Activated T-cell treated with anti-CD3 and anti-CD28 coated beads, Interleukin-2, amount 50 U/mL, for 4 hours (primary cell): ENCODE results near the gene MEOX1. TPM values are rescaled to one million over a fixed set of nuclear protein-coding genes. Genes with fewer than 3 reads are reported as not detected.
"Not testable (repeated sequence)": the region's sequence is repeated elsewhere in the genome, so short reads cannot be mapped to it uniquely, and the experiment has no call there.

Source experiments
- ATAC-seq, 2 donors: fragments of 200-7000 bp; cut with Tn5 transposase; one replicate each; pipeline ENCODE4 v1.10.0; 2021
- DNase-seq: peaks from one replicate; pipeline ENCODE4 v3.0.0-alpha.2; 2020
- H3K27me3 Mint-ChIP-seq: one replicate; pipeline ENCODE4 v1.8.0; 2021; ENCODE audit warnings: low read depth, mixed read lengths
- H3K36me3 Mint-ChIP-seq: one replicate; pipeline ENCODE4 v1.8.0; 2022; ENCODE audit warnings: mixed read lengths; ENCODE audit not compliant: insufficient read depth
- H3K4me1 Mint-ChIP-seq: one replicate; pipeline ENCODE4 v1.8.0; 2021; ENCODE audit warnings: low read depth, mixed read lengths
- H3K4me3 Mint-ChIP-seq: one replicate; pipeline ENCODE4 v1.8.0; 2021; ENCODE audit warnings: mild to moderate bottlenecking, moderate library complexity, mixed read lengths
- H3K9me3 Mint-ChIP-seq: one replicate; pipeline ENCODE4 v1.8.0; 2021; ENCODE audit warnings: mixed read lengths
- total RNA-seq, 3 donors: library from RNA; stranded (reverse); gene quantifications; one replicate each; pipeline ENCODE4 v1.2.1, GENCODE V29; 2021

The MEOX1 gene
- total RNA-seq, 3 donors from 2014 or later = 0.21 to 0.35 (median 0.24) TPM

- Mint-ChIP-seq H3K9me3 (no peaks in the 10 kb centered on the region), H3K36me3 (no peaks in the 10 kb centered on the region), H3K27me3 (peaks cover 10% of the 10 kb centered on the region), H3K4me1 (no peaks in the 10 kb centered on the region), H3K4me3 (no peak overlapping the region)
- ATAC-seq (no peak), DNase-seq (no peak)
Observed at GRCh38 chr17:43691317-43691693, 29.6 kb upstream of the MEOX1 start.

GRCh38 chr17:43690624-43691316 lies 29.0 kb upstream of the MEOX1 start:
- ATAC-seq (no peak), DNase-seq (no peak)
- Mint-ChIP-seq H3K4me3 (no peak overlapping the region), H3K4me1 (no peaks in the 10 kb centered on the region), H3K36me3 (no peaks in the 10 kb centered on the region), H3K27me3 (peaks cover 10% of the 10 kb centered on the region), H3K9me3 (no peaks in the 10 kb centered on the region)

- Mint-ChIP-seq H3K4me3 (no peak overlapping the region), H3K36me3 (no peaks in the 10 kb centered on the region), H3K9me3 (no peaks in the 10 kb centered on the region), H3K27me3 (peaks cover 10% of the 10 kb centered on the region), H3K4me1 (no peaks in the 10 kb centered on the region)
- ATAC-seq (no peak), DNase-seq (no peak)
Observed at GRCh38 chr17:43689814-43690213, 28.1 kb upstream of the MEOX1 start.

GRCh38 chr17:43689131-43689530 lies 27.4 kb upstream of the MEOX1 start:
- DNase-seq (no peak), ATAC-seq (no peak)
- Mint-ChIP-seq H3K27me3 (peaks cover 7% of the 10 kb centered on the region), H3K4me3 (no peak overlapping the region), H3K9me3 (no peaks in the 10 kb centered on the region), H3K4me1 (no peaks in the 10 kb centered on the region), H3K36me3 (no peaks in the 10 kb centered on the region)

- not testable (repeated sequence) for DNase-seq, ATAC-seq, H3K27me3 Mint-ChIP-seq, H3K4me3 Mint-ChIP-seq, H3K9me3 Mint-ChIP-seq, H3K4me1 Mint-ChIP-seq, H3K36me3 Mint-ChIP-seq
Observed at GRCh38 chr17:43686957-43687356, 25.2 kb upstream of the MEOX1 start.

- no peak overlapping the region for H3K4me3 Mint-ChIP-seq
- ATAC-seq = no peak
- no peaks in the 10 kb centered on the region for H3K9me3 Mint-ChIP-seq
- DNase-seq = no peak
- no peaks in the 10 kb centered on the region for H3K27me3 Mint-ChIP-seq
- H3K4me1 Mint-ChIP-seq = no peaks in the 10 kb centered on the region
- no peaks in the 10 kb centered on the region for H3K36me3 Mint-ChIP-seq
Observed at GRCh38 chr17:43683928-43684653, 22.4 kb upstream of the MEOX1 start.

GRCh38 chr17:43680461-43680860 lies 18.7 kb upstream of the MEOX1 start:
- no peak for ATAC-seq
- H3K27me3 Mint-ChIP-seq = no peaks in the 10 kb centered on the region
- H3K4me1 Mint-ChIP-seq = peaks cover 4% of the 10 kb centered on the region
- H3K36me3 Mint-ChIP-seq = no peaks in the 10 kb centered on the region
- H3K4me3 Mint-ChIP-seq = no peak overlapping the region
- DNase-seq = no peak
- H3K9me3 Mint-ChIP-seq = no peaks in the 10 kb centered on the region

- H3K4me1 Mint-ChIP-seq = peaks cover 4% of the 10 kb centered on the region
Observed at GRCh38 chr17:43679911-43680310, 18.2 kb upstream of the MEOX1 start.

GRCh38 chr17:43679401-43679800 lies 17.7 kb upstream of the MEOX1 start:
- peaks cover 4% of the 10 kb centered on the region for H3K4me1 Mint-ChIP-seq
- H3K36me3 Mint-ChIP-seq = no peaks in the 10 kb centered on the region
- ATAC-seq (no peak), DNase-seq (no peak)
- H3K9me3 Mint-ChIP-seq = no peaks in the 10 kb centered on the region
- no peak overlapping the region for H3K4me3 Mint-ChIP-seq
- no peaks in the 10 kb centered on the region for H3K27me3 Mint-ChIP-seq

More at GRCh38 chr17:43679911-43680310, 18.2 kb upstream of the MEOX1 start:
- H3K27me3 Mint-ChIP-seq = no peaks in the 10 kb centered on the region
- no peak overlapping the region for H3K4me3 Mint-ChIP-seq
- H3K36me3 Mint-ChIP-seq = no peaks in the 10 kb centered on the region
- no peaks in the 10 kb centered on the region for H3K9me3 Mint-ChIP-seq
- no peak for ATAC-seq
- DNase-seq = no peak

- Mint-ChIP-seq H3K4me3 (no peak overlapping the region), H3K4me1 (peaks cover 7% of the 10 kb centered on the region), H3K36me3 (no peaks in the 10 kb centered on the region), H3K27me3 (no peaks in the 10 kb centered on the region), H3K9me3 (no peaks in the 10 kb centered on the region)
- DNase-seq (no peak), ATAC-seq (no peak)
Observed at GRCh38 chr17:43676471-43676870, 14.7 kb upstream of the MEOX1 start.

- no peak for DNase-seq
- no peak overlapping the region for H3K4me3 Mint-ChIP-seq
- peaks cover 11% of the 10 kb centered on the region for H3K4me1 Mint-ChIP-seq
- H3K9me3 Mint-ChIP-seq = no peaks in the 10 kb centered on the region
- no peak for ATAC-seq
- no peaks in the 10 kb centered on the region for H3K36me3 Mint-ChIP-seq
- H3K27me3 Mint-ChIP-seq = no peaks in the 10 kb centered on the region
Observed at GRCh38 chr17:43674394-43674793, 12.7 kb upstream of the MEOX1 start.

GRCh38 chr17:43673516-43674323 lies 12.0 kb upstream of the MEOX1 start:
- H3K27me3 Mint-ChIP-seq = no peaks in the 10 kb centered on the region
- ATAC-seq = peak; percentile 68 to 69
- peak; percentile 71 for DNase-seq
- peaks cover 11% of the 10 kb centered on the region for H3K4me1 Mint-ChIP-seq
- H3K36me3 Mint-ChIP-seq = no peaks in the 10 kb centered on the region
- no peaks in the 10 kb centered on the region for H3K9me3 Mint-ChIP-seq
- H3K4me3 Mint-ChIP-seq = no peak overlapping the region

- no peaks in the 10 kb centered on the region for H3K27me3 Mint-ChIP-seq
- H3K36me3 Mint-ChIP-seq = no peaks in the 10 kb centered on the region
- H3K9me3 Mint-ChIP-seq = no peaks in the 10 kb centered on the region
- H3K4me1 Mint-ChIP-seq = peaks cover 7% of the 10 kb centered on the region
- ATAC-seq (no peak), DNase-seq (no peak)
- H3K4me3 Mint-ChIP-seq = no peak overlapping the region
Observed at GRCh38 chr17:43671755-43672519, 10.2 kb upstream of the MEOX1 start.
